ENCODE data around the gene CAMK2N2.

Gene CAMK2N2

DNA sequence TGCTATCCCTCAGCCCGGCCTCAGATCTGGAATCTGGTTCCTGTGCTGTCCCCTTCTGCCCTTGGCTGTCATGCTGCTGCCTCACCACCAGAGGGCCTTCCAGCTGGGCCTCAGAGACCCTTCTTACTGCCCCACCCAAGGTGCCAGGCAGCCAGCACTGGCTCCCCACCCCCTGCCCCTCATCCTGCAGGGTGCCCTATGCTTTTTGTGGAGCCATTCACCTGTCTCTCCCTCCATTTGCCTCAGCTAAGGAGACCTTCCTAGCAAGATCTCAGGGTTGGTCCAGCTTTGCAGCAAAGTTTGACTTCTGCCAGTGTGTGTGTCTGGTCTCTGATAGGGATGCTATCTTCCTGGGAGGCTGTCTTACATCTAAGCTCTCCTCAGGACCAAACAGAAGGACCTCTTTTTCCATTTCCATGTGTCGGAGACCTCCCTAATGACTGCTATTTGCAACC is 33.8 kb downstream of the CAMK2N2 start:
- DNase-seq (ENCODE audit: low spot score), result peak; percentile 83
- TF ChIP-seq, protein P1, sequence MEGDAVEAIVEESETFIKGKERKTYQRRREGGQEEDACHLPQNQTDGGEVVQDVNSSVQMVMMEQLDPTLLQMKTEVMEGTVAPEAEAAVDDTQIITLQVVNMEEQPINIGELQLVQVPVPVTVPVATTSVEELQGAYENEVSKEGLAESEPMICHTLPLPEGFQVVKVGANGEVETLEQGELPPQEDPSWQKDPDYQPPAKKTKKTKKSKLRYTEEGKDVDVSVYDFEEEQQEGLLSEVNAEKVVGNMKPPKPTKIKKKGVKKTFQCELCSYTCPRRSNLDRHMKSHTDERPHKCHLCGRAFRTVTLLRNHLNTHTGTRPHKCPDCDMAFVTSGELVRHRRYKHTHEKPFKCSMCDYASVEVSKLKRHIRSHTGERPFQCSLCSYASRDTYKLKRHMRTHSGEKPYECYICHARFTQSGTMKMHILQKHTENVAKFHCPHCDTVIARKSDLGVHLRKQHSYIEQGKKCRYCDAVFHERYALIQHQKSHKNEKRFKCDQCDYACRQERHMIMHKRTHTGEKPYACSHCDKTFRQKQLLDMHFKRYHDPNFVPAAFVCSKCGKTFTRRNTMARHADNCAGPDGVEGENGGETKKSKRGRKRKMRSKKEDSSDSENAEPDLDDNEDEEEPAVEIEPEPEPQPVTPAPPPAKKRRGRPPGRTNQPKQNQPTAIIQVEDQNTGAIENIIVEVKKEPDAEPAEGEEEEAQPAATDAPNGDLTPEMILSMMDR (IDR thresholded peaks at IDR 0.05; ENCODE audit: extremely low read depth, missing control alignments), result peak; percentile 86

DNA sequence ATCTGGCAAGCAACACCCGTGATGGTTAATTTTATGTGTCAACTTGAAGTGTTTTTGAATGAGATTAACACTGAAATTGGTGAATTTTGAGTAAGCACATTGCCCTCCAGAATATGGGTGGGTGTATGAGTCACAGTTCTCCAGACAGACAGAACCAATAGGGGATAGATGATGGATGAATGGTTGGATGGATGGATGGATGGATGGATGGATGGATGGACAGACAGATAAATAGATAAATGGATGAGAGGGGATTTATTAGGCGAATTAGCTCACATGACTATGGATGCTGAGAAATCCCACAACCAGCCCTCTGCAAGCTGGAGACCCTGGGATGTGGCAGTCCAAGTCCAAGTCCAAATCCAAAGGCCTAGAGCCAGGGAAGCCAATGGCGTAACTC is 37.4 kb downstream of the CAMK2N2 start:
- DNase-seq (ENCODE audit: low spot score), result no peak
- TF ChIP-seq, protein P1 (IDR thresholded peaks at IDR 0.05; ENCODE audit: extremely low read depth, missing control alignments), result no peak

DNA sequence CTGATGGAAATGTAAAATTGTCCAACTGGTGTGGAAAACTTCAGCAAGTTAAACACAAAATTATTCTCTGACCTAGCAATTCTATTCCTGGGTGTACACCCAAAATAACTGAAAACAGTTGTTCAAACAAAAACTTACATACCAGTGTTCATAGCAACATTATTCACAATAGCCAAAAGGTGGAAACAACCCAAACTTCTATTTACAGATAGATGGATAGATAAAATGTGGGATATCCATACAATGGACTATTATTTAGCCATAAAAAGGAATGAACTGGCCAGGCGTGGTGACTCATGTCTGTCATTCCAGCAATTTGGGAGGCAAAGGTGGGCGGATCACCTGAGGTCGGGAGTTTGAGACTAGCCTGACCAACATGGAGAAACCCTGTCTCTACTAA is 38.8 kb downstream of the CAMK2N2 start:
- TF ChIP-seq, protein P1 (IDR thresholded peaks at IDR 0.05; ENCODE audit: extremely low read depth, missing control alignments), result no peak

DNA sequence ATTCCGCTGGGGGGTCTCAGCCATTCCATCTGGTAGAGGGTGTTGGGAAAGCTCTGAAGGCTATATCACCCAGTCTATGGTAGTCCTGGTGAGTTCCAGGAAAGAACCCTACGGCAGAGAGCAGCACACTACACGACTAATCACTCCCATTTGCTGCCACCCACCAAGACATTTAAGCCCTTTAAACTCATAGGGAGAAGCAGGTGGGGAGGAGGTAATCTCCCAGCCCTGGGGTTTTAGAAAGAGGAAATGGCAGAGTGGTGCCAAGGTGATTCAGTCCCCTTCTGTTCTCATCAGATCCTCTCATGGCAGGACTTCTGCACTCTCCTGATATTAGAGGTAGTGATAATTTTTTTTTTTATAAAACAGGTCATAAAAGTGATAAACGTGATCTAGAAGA is 42.5 kb downstream of the CAMK2N2 start:
- DNase-seq (ENCODE audit: low spot score), result no peak
- TF ChIP-seq, protein P1 (IDR thresholded peaks at IDR 0.05; ENCODE audit: extremely low read depth, missing control alignments), result no peak

More for the DNA sequence above, 38.8 kb downstream of the CAMK2N2 start:
- no peak for DNase-seq (ENCODE audit: low spot score)

DNA sequence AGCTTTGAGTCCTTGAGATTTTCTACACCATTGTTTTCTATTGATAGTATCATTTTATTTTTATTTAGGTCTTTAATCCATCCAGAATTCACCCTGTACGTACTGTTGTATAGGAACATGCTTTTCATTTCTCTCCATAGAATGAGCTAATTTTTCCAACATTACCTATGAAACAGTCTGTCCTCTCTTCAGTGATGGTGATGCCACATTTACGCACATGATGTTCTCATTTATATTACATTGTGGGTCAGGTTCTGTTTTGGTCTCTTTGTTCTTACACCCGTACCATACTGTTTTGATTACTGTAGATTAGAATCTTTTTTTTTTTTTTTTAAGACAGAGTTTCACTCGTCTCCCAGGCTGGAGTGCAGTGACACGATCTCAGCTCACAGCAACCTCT is 49.6 kb downstream of the CAMK2N2 start:
- no peak for DNase-seq (ENCODE audit: low spot score)
- TF ChIP-seq, protein P1 (IDR thresholded peaks at IDR 0.05; ENCODE audit: extremely low read depth, missing control alignments), result no peak

DNA sequence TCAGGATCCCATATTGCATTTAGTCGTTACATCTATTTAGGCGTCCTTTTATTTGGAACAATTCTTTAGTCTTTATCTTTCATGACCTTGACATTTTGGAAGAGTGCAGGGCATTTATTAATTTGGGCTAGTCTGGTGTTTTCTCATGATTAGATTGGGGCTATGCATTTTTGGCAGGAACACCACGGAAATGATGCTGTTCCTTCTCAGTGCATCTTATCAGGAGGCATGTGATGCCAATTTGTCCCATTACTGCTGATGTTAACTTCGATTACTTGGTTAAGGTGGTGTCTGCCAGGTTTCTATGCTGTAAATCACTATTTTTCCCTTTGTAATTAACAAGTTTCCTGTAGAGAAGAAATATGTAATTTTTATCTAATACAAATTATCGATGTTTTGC is 50.1 kb downstream of the CAMK2N2 start:
- TF ChIP-seq, protein P1 (IDR thresholded peaks at IDR 0.05; ENCODE audit: extremely low read depth, missing control alignments), result no peak
- DNase-seq (ENCODE audit: low spot score), result no peak
